Upper lobe of left lung (tissue), 4 donors: ENCODE results near the gene ACTR2.

ENCODE experiments used
- EP300 ChIP-seq, 4 donors: sonication (generic); formaldehyde crosslinking; IDR thresholded peaks; one replicate each; pipeline ENCODE4 v1.5.1; 2017; ENCODE audit warnings: antibody characterized with exemption in 4 of 4, control low read depth in 2 of 4
- POLR2A ChIP-seq, 4 donors: fragments of 450-650 bp; IDR thresholded peaks; one replicate each; pipeline ENCODE4 v1.5.1; 2016 to 2017; ENCODE audit warnings: antibody characterized with exemption in 4 of 4, mild to moderate bottlenecking in 2 of 4
- POLR2AphosphoS5 ChIP-seq, 2 donors: sonication (generic); formaldehyde crosslinking; IDR thresholded peaks; one replicate each; pipeline ENCODE4 v1.5.1; 2017; ENCODE audit warnings: antibody characterized with exemption in 2 of 2
- TF ChIP-seq, protein P1 (sequence below), 6 experiments: fragments of 450-650 bp in 4 of 6; fragments of 200-600 bp in 2 of 6; sonication (generic) in 2 of 6; IDR thresholded peaks; one replicate each; pipeline ENCODE4 v1.5.1; 2016 to 2019; ENCODE audit warnings: antibody characterized with exemption in 6 of 6

DNA sequence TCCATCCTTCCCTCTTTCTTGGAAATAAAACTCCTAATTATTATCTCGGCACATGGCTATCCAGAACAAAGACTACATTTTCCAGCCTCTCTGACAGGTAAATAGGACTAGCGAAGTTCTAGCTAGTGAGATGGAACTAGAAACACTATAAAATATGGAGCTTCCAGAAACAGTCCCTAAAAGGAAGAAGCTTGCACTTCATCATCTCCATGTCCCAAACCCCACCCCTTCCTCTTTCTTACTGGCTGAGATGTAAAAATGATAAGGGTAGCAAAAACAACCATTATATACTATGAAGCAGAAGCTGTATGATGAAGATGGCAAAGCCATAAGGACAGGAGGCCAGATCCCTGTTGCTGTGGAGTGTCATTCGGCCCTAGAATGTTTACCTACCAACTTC is 11.7 kb upstream of the ACTR2 start:
- TF ChIP-seq, protein P1, sequence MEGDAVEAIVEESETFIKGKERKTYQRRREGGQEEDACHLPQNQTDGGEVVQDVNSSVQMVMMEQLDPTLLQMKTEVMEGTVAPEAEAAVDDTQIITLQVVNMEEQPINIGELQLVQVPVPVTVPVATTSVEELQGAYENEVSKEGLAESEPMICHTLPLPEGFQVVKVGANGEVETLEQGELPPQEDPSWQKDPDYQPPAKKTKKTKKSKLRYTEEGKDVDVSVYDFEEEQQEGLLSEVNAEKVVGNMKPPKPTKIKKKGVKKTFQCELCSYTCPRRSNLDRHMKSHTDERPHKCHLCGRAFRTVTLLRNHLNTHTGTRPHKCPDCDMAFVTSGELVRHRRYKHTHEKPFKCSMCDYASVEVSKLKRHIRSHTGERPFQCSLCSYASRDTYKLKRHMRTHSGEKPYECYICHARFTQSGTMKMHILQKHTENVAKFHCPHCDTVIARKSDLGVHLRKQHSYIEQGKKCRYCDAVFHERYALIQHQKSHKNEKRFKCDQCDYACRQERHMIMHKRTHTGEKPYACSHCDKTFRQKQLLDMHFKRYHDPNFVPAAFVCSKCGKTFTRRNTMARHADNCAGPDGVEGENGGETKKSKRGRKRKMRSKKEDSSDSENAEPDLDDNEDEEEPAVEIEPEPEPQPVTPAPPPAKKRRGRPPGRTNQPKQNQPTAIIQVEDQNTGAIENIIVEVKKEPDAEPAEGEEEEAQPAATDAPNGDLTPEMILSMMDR (IDR thresholded peaks at IDR 0.05) = no peak
- TF ChIP-seq POLR2A (IDR thresholded peaks at IDR 0.05) (no peak), EP300 (IDR thresholded peaks at IDR 0.05) (no peak), POLR2AphosphoS5 (IDR thresholded peaks at IDR 0.05) (no peak)
